Medulla oblongata (tissue), 1 donor: ENCODE data around the gene ADAMTS3.

Experiments
- DNase-seq: peaks from one replicate; pipeline ENCODE4 v3.0.0-alpha.2; 2015; ENCODE audit errors: extremely low spot score

ADAMTS3 gene

DNA sequence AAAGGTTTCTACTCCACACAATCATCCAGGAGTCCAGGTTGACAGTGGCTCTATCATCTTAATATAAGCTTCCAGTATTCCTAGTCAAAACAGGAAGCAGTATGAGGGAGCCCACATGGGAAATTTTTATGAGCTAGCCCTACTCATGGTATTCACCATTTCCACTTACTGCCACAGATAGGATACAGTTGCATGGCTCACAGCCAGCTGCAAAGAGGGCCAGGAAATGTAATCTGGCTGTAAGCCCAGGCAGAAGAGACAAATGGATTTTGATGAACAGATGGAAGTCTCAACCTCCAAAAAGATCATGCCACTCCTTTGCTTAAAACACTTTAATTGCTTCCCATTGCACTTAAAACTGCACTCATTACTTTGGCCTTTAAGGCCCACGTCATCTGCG is 150.6 kb downstream of the ADAMTS3 start:
- DNase-seq = no peak

DNA sequence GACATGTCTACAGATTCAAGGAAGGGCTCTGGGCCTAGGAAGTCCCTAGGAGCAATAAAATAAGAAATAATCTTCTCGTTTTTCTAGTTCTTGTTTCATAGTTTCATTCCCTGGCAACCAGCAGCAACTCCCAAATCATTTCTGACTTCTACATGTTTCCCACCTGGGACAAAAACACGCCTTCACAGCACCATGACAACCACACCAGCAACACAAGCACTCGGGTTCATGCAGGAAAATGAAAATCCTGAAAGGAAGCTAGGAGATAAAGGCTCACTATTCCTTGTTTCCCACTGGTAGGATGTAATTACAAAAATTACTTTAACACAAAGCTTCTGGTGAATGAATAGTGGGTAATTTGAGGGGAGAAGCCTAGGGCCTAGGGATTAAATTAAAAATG is 158.9 kb downstream of the ADAMTS3 start:
- no peak for DNase-seq

DNA sequence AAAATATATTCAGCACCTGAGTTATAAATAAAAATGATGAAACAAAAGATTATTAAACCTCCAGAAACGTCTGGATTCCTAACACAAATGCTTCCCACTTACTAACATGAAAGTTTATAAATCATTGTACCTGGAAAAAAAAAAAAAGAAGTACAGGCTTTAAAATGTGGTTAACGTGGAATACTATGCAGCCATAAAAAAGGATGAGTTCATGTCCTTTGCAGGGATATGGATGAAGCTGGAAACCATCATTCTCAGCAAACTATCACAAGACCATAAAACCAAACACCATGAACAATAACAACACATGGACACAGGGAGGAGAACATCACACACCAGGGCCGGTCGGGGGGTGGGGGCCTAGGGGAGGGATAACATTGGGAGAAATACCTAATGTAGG is 160.5 kb downstream of the ADAMTS3 start:
- no peak for DNase-seq

DNA sequence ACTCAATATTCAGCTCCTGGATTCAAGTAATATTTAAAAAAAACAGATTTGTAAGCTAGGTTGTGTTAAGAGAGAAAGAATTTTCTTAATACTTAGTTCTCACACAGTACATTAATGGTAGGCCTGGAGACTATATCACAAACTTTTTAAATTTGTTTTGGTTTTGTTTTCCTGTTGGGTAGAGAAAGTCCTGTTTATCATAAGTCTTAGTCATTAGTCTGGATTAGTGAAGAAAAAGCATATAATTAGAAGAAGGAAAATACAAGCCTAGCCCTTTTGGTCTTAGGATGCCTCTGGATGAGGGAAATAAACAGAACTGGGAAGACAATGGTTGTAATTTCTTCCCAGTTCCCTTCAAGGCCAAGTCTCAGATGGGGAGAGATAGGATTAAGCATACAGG is 163.6 kb downstream of the ADAMTS3 start:
- DNase-seq = no peak

- DNase-seq = no peak
Measured at GRCh38 chr4:72397314-72397713, 171.7 kb downstream of the ADAMTS3 start.

- DNase-seq = no peak
Measured at GRCh38 chr4:72394012-72394663, 174.9 kb downstream of the ADAMTS3 start.

DNA sequence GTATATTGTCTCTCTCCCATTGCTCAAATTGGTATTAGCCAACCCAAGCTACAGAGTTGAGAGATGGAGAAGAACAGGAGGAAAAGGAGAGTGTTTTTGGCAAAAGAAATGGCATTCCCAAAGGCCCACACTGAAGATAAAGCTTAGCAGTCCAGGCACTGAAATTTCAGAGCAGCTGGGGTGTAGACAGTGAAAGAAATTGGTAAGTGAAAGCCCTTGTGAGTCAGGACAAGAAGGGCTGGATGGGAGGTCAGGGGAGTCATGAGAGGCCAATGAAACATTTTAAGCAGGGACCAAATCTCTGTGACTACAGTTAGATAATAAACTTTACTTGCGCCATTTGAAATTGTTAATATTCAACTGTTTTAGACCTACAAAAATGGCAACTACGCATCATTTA is 177.7 kb downstream of the ADAMTS3 start:
- DNase-seq = no peak

GRCh38 chr4:72390409-72390808 is 178.6 kb downstream of the ADAMTS3 start:
- no peak for DNase-seq

DNA sequence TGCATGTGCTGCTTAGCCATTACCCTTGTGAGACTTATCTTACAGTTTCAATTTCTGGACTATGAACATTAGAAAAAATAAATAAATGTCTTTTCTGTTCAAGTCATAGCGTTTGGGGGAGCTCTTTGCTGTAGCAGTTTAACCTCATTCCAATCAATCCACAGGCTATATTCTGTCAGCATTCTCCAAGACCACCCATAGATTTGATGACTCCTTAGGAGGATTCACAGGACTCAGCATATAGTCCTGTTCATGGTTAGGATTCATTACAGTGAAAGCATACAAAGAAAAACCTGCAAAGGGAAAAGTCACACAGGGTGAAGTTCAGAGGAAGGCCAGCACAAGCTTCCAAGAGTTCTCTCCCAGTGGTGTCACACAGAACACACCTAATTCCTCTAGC is 180.5 kb downstream of the ADAMTS3 start:
- no peak for DNase-seq

DNA sequence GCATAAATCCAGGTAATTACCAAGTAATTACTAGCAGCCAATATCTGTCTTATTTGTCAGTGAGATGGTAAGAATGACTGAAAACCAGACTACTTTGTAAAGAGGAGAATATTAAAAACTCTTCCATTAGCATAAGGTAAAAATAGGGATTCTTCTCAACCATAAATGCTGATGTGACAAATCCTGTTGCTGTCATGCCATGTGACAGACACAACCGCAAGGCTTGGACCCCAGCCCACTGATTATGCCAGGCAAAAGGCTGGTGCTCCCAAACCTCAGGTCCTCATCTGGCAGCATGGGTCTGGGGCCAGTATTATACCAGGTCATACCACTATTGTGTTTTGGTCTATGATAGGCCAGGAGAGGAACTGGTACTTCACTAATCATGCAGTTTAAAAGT is 181.1 kb downstream of the ADAMTS3 start:
- DNase-seq = no peak

DNA sequence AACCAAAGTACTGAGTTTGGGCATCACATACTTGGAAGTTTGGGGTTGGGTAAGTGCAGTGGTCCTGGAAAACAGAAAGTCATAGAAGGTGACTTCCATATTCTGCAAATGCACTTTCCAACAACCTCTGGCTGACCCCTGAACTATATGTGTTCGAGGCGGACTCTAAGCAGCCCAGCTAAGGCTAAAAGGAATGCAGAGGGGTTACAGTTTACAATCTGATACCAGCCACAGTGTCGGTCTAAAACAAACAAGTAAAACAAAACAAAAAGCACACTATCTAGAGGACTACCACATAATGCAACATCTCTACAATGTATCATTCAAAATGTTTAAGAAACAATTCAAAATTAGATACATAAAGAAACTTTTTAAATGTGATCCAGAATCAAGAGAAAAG is 185.6 kb downstream of the ADAMTS3 start:
- DNase-seq = no peak

DNA sequence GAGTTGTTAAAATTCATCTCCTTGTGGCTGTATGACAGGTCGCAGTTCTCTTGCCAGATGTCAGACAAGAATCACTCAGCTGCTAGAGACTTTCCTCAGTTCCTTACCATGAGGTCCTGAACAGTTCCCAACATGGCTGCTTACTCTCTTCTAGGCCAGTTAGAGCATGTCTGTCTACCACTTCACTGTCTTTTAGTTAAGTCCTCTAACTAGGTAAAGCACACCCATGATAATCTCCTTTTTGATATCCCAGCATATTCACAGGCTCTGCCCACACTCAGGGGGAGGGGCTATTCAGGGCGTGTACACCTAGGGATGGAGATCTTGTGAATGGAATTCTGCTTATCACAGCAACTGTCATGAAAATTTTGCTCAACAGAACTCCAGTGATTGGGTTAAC is 190.1 kb downstream of the ADAMTS3 start:
- no peak for DNase-seq

DNA sequence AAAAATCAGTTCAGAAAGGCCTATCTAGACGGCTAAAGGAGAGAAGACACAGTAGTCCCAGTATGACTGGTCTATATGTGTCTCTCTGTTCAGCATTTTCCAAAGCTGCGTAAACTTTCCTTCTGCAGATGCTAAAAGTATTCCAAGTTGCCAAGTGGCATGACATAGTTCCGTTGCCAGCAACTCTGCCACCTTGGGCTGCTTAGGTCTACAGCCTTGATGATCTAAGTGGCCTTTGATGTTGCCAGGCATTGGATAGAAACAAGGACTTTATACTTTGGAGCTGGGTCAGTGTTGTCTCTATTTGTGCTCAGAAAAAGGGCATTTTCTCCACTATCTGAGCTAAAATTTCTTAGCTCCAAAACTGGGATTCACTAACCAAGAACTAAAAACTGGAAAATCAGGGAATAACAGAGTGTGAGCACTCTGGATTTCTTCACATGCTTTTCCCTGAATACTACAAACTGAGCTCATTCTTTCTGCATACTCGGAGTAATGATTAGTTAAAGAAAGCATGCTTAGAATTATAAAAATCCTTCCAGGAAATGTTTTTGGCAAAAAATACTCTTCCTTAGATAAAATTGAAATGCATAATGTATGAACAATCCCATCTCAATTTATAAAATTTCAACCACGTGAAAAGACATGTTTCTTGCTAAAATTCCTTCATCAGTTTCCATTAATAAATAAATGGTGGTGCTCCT is 191.4 kb downstream of the ADAMTS3 start:
- no peak for DNase-seq

GRCh38 chr4:72376901-72377300 is 192.1 kb downstream of the ADAMTS3 start:
- no peak for DNase-seq

- DNase-seq = no peak
Measured at GRCh38 chr4:72375073-72375736, 193.8 kb downstream of the ADAMTS3 start.

DNA sequence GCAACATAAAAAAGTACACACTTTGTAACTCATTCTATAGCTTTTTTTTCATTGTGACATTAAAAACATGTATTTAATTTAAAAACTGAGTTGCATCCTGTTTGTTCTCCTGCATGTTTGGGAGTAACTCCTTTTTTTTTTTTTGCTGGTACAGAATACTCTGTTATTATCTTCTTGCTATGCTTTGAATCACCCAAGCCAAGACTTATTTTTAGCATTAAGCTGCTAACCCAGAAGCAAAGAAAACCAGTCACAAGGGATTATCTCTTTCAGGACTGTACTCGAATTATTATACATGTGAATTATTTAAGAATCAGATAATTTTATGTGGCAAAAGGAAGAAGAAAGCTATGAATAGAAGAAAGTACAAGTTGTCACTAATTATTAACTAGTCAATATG is 194.9 kb downstream of the ADAMTS3 start:
- DNase-seq = no peak

- DNase-seq = no peak
Measured at GRCh38 chr4:72366601-72367000, 202.4 kb downstream of the ADAMTS3 start.

- DNase-seq = no peak
Measured at GRCh38 chr4:72365981-72366380, 203.0 kb downstream of the ADAMTS3 start.

DNA sequence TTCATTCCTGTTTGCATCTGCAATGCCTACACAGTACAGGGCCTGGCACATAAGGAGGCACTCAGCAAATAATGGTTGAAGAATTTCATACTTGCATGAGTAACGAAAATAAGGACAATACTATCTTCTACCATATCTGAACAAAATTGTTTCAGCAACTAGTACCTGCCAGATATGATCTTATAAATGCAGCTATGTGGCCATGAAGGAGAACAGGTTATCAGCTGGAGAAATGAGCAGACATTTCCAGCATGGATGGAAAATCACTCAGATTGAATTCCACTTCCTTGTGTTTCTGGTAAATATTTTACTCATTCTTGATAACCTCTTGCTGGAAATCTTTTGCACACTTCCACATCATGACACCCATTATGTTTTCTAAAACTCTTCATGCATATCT is 204.0 kb downstream of the ADAMTS3 start:
- no peak for DNase-seq

GRCh38 chr4:72360075-72360474 is 208.9 kb downstream of the ADAMTS3 start:
- no peak for DNase-seq

- no peak for DNase-seq
Measured at GRCh38 chr4:72358483-72358882, 210.5 kb downstream of the ADAMTS3 start.

GRCh38 chr4:72357908-72358307 is 211.1 kb downstream of the ADAMTS3 start:
- DNase-seq = no peak

GRCh38 chr4:72352711-72353110 is 216.3 kb downstream of the ADAMTS3 start:
- DNase-seq = no peak
